Suprapubic skin (tissue), 4 donors: Measurements from ENCODE around the gene LHX5. TPM values are rescaled to one million over a fixed set of nuclear protein-coding genes. Genes with fewer than 3 reads are reported as not detected.

Source experiments
- DNase-seq, 2 donors: peaks; one replicate each; pipeline ENCODE4 v3.0.0-alpha.2; 2019; ENCODE audit warnings: low spot score in 2 of 2
- H3K27ac ChIP-seq: fragments of 200-600 bp; sonication (generic); one replicate; pipeline ENCODE4 v1.5.1; 2019
- H3K27me3 ChIP-seq: fragments of 200-600 bp; sonication (generic); one replicate; pipeline ENCODE4 v1.5.1; 2019
- H3K36me3 ChIP-seq: fragments of 200-600 bp; sonication (generic); one replicate; pipeline ENCODE4 v1.5.1; 2019
- H3K4me1 ChIP-seq: fragments of 200-600 bp; sonication (generic); one replicate; pipeline ENCODE4 v1.5.1; 2019
- H3K4me3 ChIP-seq: fragments of 200-600 bp; sonication (generic); one replicate; pipeline ENCODE4 v1.5.1; 2019; ENCODE audit warnings: mild to moderate bottlenecking
- H3K9me3 ChIP-seq: fragments of 200-600 bp; sonication (generic); one replicate; pipeline ENCODE4 v1.5.1; 2019
- EP300 ChIP-seq: sonication (generic); formaldehyde crosslinking; IDR thresholded peaks from one replicate; pipeline ENCODE4 v1.6.1; 2017; ENCODE audit warnings: antibody characterized with exemption
- POLR2A ChIP-seq, 2 donors: fragments of 450-650 bp; IDR thresholded peaks; one replicate each; pipeline ENCODE4 v1.6.1; 2017; ENCODE audit warnings: antibody characterized with exemption in 2 of 2, mild to moderate bottlenecking in 2 of 2, moderate library complexity in 2 of 2
- POLR2AphosphoS5 ChIP-seq, 3 donors: sonication (generic); formaldehyde crosslinking; IDR thresholded peaks; one replicate each; pipeline ENCODE4 v1.6.1; 2017; ENCODE audit warnings: antibody characterized with exemption in 3 of 3
- WGBS: methylation state at CpG from one replicate; pipeline ENCODE4 v1.1.5; 2018; 5-methylcytosine and 5-hydroxymethylcytosine counted together
- total RNA-seq, 4 donors: library from RNA; depleted of rRNA; stranded (reverse); fragments of >200 nt; gene quantifications; one replicate each; pipeline ENCODE4 v1.1.0, GENCODE V29; 2016
- TF ChIP-seq, protein P1 (sequence below), 2 donors: fragments of 200-600 bp in 1 of 2; fragments of 450-650 bp in 1 of 2; sonication (generic) in 1 of 2; IDR thresholded peaks; one replicate each; pipeline ENCODE4 v1.5.1; 2016 to 2019; ENCODE audit warnings: antibody characterized with exemption in 2 of 2, mild to moderate bottlenecking in 1 of 2, moderate library complexity in 1 of 2

Gene LHX5
- total RNA-seq, 4 donors from 2014 or later: not detected

DNA sequence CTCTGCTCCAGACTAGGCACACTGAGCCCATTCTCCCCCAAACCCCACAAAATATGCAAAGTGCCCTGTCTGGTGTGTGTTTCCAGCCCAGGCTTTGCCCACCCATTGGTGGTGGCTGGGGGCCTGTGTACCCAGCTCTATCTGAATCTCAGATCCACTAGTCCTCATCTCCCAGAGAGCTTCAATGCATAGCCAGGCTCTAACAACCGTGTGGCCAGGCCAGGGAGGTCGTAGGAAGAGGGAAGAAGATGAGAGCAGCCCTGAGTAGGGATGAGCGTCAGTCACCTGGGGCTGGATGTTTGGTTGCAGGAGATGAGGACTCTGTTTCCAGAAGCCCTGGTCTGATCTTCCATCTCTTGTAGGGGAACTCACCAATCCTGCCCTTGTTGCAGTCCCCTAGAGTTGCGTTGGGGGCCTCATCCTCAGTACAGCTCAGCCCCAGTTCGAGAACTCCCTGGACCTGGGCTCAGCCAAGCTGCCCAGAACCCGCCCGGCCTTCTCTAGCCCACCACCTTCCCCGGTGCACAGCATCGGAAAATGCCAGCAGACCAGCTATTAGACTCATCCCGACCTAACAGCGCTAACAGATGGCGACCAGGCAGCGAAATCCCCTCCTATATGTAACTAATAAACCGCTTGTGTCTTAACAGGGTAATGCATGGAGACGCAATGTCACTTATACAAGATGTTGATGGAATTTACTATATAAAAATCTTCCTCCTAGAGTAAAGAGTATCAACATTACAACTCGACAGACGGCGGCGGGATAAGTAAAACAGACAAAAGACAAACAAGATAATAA, 3.2 kb upstream of the LHX5 start:
- Histone ChIP-seq H3K9me3 (no peaks in the 10 kb centered on the region), H3K4me1 (no peaks in the 10 kb centered on the region), H3K27me3 (peaks cover 100% of the 10 kb centered on the region), H3K36me3 (no peaks in the 10 kb centered on the region), H3K27ac (no peak overlapping the region), H3K4me3 (no peak overlapping the region)
- no peak for DNase-seq
- under 1% methylated on average over 17 of the region's 19 CpGs for WGBS
- no peak for TF ChIP-seq EP300
- TF ChIP-seq, protein P1, sequence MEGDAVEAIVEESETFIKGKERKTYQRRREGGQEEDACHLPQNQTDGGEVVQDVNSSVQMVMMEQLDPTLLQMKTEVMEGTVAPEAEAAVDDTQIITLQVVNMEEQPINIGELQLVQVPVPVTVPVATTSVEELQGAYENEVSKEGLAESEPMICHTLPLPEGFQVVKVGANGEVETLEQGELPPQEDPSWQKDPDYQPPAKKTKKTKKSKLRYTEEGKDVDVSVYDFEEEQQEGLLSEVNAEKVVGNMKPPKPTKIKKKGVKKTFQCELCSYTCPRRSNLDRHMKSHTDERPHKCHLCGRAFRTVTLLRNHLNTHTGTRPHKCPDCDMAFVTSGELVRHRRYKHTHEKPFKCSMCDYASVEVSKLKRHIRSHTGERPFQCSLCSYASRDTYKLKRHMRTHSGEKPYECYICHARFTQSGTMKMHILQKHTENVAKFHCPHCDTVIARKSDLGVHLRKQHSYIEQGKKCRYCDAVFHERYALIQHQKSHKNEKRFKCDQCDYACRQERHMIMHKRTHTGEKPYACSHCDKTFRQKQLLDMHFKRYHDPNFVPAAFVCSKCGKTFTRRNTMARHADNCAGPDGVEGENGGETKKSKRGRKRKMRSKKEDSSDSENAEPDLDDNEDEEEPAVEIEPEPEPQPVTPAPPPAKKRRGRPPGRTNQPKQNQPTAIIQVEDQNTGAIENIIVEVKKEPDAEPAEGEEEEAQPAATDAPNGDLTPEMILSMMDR (IDR thresholded peaks at IDR 0.05): no peak
- TF ChIP-seq POLR2A (IDR thresholded peaks at IDR 0.05): no peak
- TF ChIP-seq POLR2AphosphoS5 (IDR thresholded peaks at IDR 0.05): no peak

DNA sequence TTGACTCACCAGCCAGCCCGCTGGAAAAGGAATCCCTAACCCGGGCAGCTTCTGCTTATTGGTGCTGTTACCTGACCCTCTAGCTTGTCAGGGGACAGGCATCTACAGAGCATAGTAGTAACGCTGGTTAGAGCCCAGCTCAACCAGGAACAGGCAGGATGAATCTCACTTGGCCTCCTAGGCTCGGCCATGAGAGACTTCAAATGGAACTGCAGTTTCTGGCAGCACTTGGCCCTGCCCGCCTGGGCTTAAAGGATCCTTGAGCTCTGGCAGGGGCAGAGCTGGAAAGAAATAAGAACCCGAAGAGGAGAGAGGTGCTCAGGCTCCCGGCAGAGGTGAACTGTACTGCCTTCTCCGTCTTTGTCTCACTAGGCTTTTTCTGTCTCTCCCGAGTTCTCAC, 2.3 kb upstream of the LHX5 start:
- H3K27ac ChIP-seq: no peak overlapping the region
- TF ChIP-seq POLR2A (IDR thresholded peaks at IDR 0.05): no peak
- TF ChIP-seq POLR2AphosphoS5 (IDR thresholded peaks at IDR 0.05): no peak
- TF ChIP-seq, protein P1 (IDR thresholded peaks at IDR 0.05): no peak
- no peak for TF ChIP-seq EP300
- H3K36me3 ChIP-seq: no peaks in the 10 kb centered on the region
- H3K4me3 ChIP-seq: no peak overlapping the region
- no peak for DNase-seq
- H3K27me3 ChIP-seq: peaks cover 100% of the 10 kb centered on the region
- no peaks in the 10 kb centered on the region for H3K4me1 ChIP-seq
- 1% methylated on average over 8 of the region's 9 CpGs for WGBS
- H3K9me3 ChIP-seq: no peaks in the 10 kb centered on the region

DNA sequence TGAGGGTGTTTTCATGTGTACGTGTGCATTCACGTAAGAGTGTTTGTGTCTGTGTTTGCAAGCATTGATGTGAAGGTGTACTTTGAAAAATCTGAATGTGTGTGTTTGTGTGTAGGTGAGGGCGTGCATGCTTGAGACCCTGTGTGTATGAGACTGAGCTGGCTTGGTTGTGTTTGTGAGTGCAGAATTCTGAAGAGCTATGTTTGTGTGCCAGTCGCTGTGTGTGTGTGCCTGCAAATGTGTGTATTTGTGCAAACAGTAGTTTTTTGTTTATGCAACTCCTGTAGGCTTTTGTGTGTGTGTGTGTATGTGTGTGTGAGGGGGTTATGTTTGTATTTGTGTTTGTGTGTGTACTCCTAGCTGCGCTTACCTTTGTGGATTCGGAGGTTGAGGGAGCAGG, 1.7 kb upstream of the LHX5 start:
- WGBS: 30% methylated on average over 6 of the region's 6 CpGs
- Histone ChIP-seq H3K27ac (no peak overlapping the region), H3K9me3 (no peaks in the 10 kb centered on the region), H3K4me1 (peaks cover 1% of the 10 kb centered on the region), H3K27me3 (peaks cover 100% of the 10 kb centered on the region), H3K4me3 (no peak overlapping the region), H3K36me3 (no peaks in the 10 kb centered on the region)
- TF ChIP-seq EP300 (no peak), POLR2AphosphoS5 (IDR thresholded peaks at IDR 0.05) (no peak), POLR2A (IDR thresholded peaks at IDR 0.05) (no peak)
- TF ChIP-seq, protein P1 (IDR thresholded peaks at IDR 0.05): no peak
- no peak for DNase-seq

DNA sequence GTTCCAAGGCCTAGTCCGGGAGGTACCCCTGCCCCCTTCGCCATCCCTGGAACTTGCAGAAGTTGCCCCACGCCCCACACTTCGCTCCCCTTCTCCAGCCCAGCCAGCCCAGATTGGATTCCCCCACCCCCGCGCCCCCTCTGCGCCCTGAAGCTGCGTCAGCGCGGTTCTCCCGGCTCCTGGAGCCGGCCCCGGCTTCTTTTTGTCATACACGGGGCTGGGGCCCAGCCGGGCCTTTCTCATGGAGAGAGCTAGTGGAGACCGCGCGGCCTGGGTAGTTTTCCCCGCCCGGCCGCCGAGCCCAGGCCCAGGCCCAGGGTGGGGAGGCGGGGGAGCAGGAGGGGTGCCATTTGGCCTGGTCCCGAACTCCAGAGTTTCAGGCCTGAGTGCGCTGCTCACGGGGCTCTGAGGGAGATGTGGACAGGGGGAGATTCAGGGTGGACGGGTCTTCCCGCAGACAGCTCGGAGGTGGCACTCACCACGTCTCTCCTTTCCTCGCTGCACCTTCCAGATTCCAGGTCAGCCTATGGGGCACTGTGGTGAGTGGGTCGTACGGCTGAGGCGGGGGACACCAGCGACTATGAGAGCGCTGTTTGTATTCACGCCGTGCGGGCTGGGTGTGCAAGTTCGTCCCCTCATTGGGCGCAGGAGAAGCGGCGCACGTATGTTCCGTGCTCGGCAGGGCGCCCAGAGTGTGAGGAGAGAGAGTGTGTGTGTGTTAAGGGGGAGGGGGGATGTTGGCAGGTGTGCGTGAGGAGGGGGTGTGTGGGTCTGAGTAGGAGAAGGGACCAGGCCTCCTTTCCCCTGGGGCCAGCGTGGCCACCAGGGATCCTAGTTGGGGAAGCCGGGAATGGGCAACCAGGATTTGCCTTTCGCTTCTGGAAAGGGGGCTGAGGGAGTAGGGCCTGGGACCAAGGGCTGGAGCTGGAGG, 785 bp upstream of the LHX5 start:
- H3K9me3 ChIP-seq: no peaks in the 10 kb centered on the region
- peaks cover 100% of the 10 kb centered on the region for H3K27me3 ChIP-seq
- H3K36me3 ChIP-seq: no peaks in the 10 kb centered on the region
- no peak overlapping the region for H3K4me3 ChIP-seq
- TF ChIP-seq, protein P1 (IDR thresholded peaks at IDR 0.05): no peak
- TF ChIP-seq EP300 (no peak), POLR2AphosphoS5 (IDR thresholded peaks at IDR 0.05) (no peak), POLR2A (IDR thresholded peaks at IDR 0.05) (no peak)
- H3K27ac ChIP-seq: no peak overlapping the region
- H3K4me1 ChIP-seq: peaks cover 11% of the 10 kb centered on the region
- no peak for DNase-seq
- 1% methylated on average over 29 of the region's 51 CpGs for WGBS
